Measurements from ENCODE around the gene AUTS2. TPM values are rescaled to one million over a fixed set of nuclear protein-coding genes. Genes with fewer than 3 reads are reported as not detected.

Gene AUTS2
- total RNA-seq, 4 donors from 2014 or later: 14.9 to 27.2 (median 17.5) TPM

DNA sequence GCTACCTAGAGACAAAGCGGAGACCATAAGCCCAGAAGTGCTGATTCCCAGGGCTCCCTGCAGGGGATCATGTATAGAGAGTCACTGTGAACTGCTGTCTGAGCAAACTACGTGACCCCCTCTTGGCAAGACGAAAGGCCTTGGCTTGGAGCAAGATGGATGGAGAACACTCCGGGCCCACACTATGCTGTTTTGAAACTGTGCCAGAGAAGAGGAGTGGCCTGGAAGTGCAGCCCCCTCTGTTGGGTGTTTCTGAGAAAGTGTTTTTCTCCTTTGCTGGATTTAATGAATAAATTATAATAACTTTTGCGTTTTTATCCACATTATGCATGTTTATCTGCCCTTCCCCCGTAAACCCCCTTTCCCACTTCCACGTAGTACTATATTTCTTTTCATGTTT is 894.4 kb downstream of the AUTS2 start:
- intact Hi-C loops (cut with DNase I): no loop called here
- 75 to 80% methylated on average over 7 of the region's 7 CpGs for WGBS, 2 donors
- H3K27ac ChIP-seq: no peak overlapping the region

DNA sequence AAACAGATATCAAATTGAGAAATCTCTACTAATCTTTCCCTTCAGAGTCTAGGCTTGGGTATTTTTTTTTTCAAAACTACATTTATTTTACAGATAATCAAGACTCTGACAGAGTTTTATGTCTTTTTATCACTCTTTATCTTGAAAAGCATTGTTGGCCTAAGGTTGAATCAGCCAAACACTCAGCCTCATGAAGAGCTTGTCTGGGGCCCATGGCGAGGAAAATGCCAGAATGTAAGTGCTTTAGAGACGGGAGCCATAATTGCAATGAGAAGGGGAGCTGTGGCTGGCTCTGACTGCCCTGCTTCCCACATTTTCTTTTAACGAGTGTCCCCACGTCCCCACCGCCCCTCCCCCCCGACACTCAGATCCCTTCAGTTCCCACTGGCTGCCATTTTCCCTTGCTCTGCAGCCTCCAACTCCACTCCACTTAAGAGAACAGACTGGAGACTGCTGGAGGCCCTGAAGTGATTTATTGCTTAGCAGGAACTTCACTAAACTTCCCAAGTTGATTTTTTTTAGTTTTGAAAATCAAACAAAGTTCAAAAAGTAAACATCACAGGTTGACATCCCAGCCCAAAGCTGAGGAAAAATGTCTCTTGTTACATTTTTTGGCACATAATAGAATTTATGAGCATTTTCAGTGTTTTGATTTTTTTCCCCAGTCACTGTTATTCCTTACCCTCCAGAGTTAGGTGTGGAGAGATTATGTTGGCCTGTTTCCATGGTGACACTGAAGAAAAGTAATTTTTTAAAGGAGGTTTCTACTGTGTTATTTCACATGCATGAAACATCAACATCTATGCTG is 896.2 kb downstream of the AUTS2 start:
- H3K36me3 ChIP-seq: no peaks in the 10 kb centered on the region
- no peaks in the 10 kb centered on the region for H3K9me3 ChIP-seq
- H3K27ac ChIP-seq: no peak overlapping the region
- no peaks in the 10 kb centered on the region for H3K4me1 ChIP-seq
- H3K27me3 ChIP-seq: no peaks in the 10 kb centered on the region
- WGBS, 2 donors: 63 to 69% methylated on average over 6 of the region's 6 CpGs
- no peak overlapping the region for H3K4me3 ChIP-seq (replicated peaks in 1 of 3)
- intact Hi-C loops (cut with DNase I): no loop called here
- no peak for DNase-seq
- TF ChIP-seq, protein P1, sequence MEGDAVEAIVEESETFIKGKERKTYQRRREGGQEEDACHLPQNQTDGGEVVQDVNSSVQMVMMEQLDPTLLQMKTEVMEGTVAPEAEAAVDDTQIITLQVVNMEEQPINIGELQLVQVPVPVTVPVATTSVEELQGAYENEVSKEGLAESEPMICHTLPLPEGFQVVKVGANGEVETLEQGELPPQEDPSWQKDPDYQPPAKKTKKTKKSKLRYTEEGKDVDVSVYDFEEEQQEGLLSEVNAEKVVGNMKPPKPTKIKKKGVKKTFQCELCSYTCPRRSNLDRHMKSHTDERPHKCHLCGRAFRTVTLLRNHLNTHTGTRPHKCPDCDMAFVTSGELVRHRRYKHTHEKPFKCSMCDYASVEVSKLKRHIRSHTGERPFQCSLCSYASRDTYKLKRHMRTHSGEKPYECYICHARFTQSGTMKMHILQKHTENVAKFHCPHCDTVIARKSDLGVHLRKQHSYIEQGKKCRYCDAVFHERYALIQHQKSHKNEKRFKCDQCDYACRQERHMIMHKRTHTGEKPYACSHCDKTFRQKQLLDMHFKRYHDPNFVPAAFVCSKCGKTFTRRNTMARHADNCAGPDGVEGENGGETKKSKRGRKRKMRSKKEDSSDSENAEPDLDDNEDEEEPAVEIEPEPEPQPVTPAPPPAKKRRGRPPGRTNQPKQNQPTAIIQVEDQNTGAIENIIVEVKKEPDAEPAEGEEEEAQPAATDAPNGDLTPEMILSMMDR (IDR thresholded peaks at IDR 0.05): no peak
- TF ChIP-seq POLR2A (IDR thresholded peaks at IDR 0.05): no peak

More for the DNA sequence above, 894.4 kb downstream of the AUTS2 start:
- Histone ChIP-seq H3K4me3 (replicated peaks in 1 of 3) (no peak overlapping the region), H3K4me1 (no peaks in the 10 kb centered on the region), H3K27me3 (no peaks in the 10 kb centered on the region), H3K9me3 (no peaks in the 10 kb centered on the region), H3K36me3 (no peaks in the 10 kb centered on the region)
- TF ChIP-seq, protein P1 (IDR thresholded peaks at IDR 0.05): no peak
- no peak for TF ChIP-seq POLR2A (IDR thresholded peaks at IDR 0.05)
- DNase-seq: no peak

DNA sequence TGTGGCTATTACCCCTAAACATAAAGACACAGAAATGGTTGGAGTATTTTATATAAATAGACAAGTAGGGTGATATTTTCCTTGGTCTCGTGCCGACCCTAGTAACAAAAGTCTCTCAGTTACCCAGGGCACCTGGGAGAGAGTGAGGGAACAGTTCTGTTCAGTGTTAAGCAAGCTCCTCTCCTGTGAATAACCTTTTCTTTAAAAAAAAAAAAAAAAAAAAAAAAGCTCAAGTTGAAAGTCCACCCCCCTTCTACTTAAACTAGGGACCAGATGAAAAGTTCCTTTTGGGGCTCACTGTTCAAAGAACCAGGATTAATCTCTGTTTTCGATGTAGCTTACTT is 896.7 kb downstream of the AUTS2 start:
- Histone ChIP-seq H3K9me3 (no peaks in the 10 kb centered on the region), H3K4me3 (replicated peaks in 1 of 3) (no peak overlapping the region), H3K27ac (no peak overlapping the region), H3K36me3 (no peaks in the 10 kb centered on the region), H3K4me1 (no peaks in the 10 kb centered on the region), H3K27me3 (no peaks in the 10 kb centered on the region)
- intact Hi-C loops (cut with DNase I): no loop called here
- WGBS, 2 donors: 92 to 97% methylated on average over 3 of the region's 3 CpGs
- no peak for DNase-seq
- TF ChIP-seq, protein P1 (IDR thresholded peaks at IDR 0.05): no peak
- TF ChIP-seq POLR2A (IDR thresholded peaks at IDR 0.05): no peak

DNA sequence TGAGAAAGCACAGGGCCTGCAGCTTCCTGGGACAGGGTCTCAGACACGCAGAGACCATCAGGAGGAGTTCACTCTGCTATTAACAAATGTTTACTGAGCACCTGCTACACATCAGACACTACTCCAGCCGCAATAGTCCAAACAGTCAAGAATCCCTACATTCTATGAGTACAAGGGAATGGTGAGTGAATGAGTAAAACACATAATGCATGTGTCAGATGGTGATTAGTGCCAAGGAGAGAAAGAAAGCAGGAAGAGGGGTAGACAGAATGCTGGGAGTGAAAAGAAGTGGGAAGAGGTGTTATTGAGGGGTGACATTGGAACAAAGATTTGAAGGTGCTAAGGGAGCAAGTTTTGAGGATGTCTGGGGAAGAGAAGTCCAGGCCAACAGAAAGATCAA is 899.5 kb downstream of the AUTS2 start:
- H3K27me3 ChIP-seq: no peaks in the 10 kb centered on the region
- H3K4me1 ChIP-seq: no peaks in the 10 kb centered on the region
- no peak for DNase-seq
- no peak overlapping the region for H3K27ac ChIP-seq
- H3K36me3 ChIP-seq: no peaks in the 10 kb centered on the region
- no peak overlapping the region for H3K4me3 ChIP-seq (replicated peaks in 1 of 3)
- H3K9me3 ChIP-seq: no peaks in the 10 kb centered on the region
- TF ChIP-seq POLR2A (IDR thresholded peaks at IDR 0.05): no peak
- TF ChIP-seq, protein P1 (IDR thresholded peaks at IDR 0.05): no peak
- WGBS, 2 donors: 84 to 95% methylated on average over 2 of the region's 2 CpGs
- intact Hi-C loops (cut with DNase I): no loop called here

DNA sequence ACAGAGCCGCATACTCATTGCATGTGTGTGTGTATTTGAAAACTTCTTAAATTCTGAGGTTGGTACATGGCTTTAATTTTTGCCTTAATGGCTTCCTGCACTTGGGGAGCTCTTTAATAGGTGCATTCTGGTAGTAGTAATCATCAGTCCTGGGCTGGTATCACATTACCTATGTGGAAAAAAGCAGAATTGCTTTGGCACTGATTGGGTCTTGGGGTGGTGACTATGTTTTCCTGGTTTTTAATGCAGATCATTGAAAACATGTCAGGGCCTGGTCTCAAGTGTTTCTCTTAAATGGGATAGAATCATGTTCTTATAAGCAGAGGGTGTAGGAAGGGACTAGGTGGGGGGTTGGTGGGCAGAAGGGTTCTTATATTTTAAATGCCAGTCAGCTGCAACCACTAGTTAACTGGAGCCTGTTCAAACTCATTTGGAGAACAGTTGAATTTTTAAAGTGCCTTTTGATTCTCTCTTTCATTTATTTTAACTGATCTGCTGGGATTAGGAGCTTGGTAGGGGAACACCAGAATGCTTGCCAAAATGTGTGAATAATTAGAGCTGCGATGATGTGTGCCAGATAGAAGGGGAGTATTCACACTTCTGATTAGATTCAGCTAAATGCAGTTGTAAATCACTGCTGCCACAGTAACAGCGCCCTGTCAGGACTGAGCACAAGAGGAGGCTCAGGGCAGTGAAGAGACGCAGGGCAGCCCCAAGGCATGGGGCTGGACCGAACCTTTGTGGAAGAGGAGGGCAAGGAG is 900.1 kb downstream of the AUTS2 start:
- TF ChIP-seq, protein P1 (IDR thresholded peaks at IDR 0.05): no peak
- no peak for TF ChIP-seq POLR2A (IDR thresholded peaks at IDR 0.05)
- H3K9me3 ChIP-seq: no peaks in the 10 kb centered on the region
- intact Hi-C loops (cut with DNase I): no loop called here
- no peaks in the 10 kb centered on the region for H3K4me1 ChIP-seq
- DNase-seq: no peak
- no peak overlapping the region for H3K27ac ChIP-seq
- no peaks in the 10 kb centered on the region for H3K36me3 ChIP-seq
- 67 to 83% methylated on average over 5 of the region's 5 CpGs for WGBS, 2 donors
- H3K4me3 ChIP-seq (replicated peaks in 1 of 3): no peak overlapping the region
- H3K27me3 ChIP-seq: no peaks in the 10 kb centered on the region

All from thyroid gland (tissue), 4 donors.